HepG2 (cell line): ENCODE results near the gene NPTXR. TPM values are rescaled to one million over a fixed set of nuclear protein-coding genes. Genes with fewer than 3 reads are reported as not detected.

ENCODE experiments used
- ATM ChIP-seq: fragments of 450-650 bp; IDR thresholded peaks from 2 replicates; pipeline ENCODE4 v1.7.1; 2017; ENCODE audit warnings: mild to moderate bottlenecking, borderline replicate concordance
- CCDC6 ChIP-seq: sonication (generic); formaldehyde crosslinking; IDR thresholded peaks from 2 replicates; pipeline ENCODE4 v1.8.1; 2022; ENCODE audit warnings: mild to moderate bottlenecking, missing genetic modification reagents, moderate library complexity
- DNMT3B ChIP-seq: conservative IDR thresholded peaks from 2 replicates; pipeline ENCODE4 v1.6.1; 2016; ENCODE audit warnings: missing biosample characterization, control low read depth
- EHMT2 ChIP-seq: fragments of 200-600 bp; sonication (generic); IDR thresholded peaks from 2 replicates; pipeline ENCODE4 v1.7.0; 2017; ENCODE audit warnings: antibody characterized with exemption, low read depth, low read length, borderline replicate concordance
- ESRRA ChIP-seq: sonication (generic); formaldehyde crosslinking; IDR thresholded peaks from 2 replicates; pipeline ENCODE4 v1.5.1; 2020; ENCODE audit warnings: mild to moderate bottlenecking, low read depth, missing genetic modification reagents
- ETV6 ChIP-seq: sonication (generic); formaldehyde crosslinking; conservative IDR thresholded peaks from 2 replicates; pipeline ENCODE4 v1.4.0; 2020; ENCODE audit warnings: missing genetic modification reagents
- JUND ChIP-seq: sonication (generic); formaldehyde crosslinking; IDR thresholded peaks from 2 replicates; pipeline ENCODE4 v1.8.0; 2022; ENCODE audit warnings: mild to moderate bottlenecking, missing genetic modification reagents
- KAT2B ChIP-seq: fragments of 150-350 bp; IDR thresholded peaks from 2 replicates; pipeline ENCODE4 v1.6.1; 2014; ENCODE audit warnings: low read depth, low read length, borderline replicate concordance
- KDM4B ChIP-seq: sonication (generic); formaldehyde crosslinking; IDR thresholded peaks from 2 replicates; pipeline ENCODE4 v1.4.0; 2020; ENCODE audit warnings: missing genetic modification reagents
- MXD4 ChIP-seq: IDR thresholded peaks from 2 replicates; pipeline ENCODE4 v1.6.1; 2016; ENCODE audit warnings: mild to moderate bottlenecking, missing biosample characterization, missing genetic modification reagents
- PCBP2 ChIP-seq: fragments of 200-400 bp; formaldehyde crosslinking; optimal IDR thresholded peaks from 2 replicates; pipeline ENCODE3; 2018; ENCODE audit warnings: low read length, low read depth; ENCODE audit not compliant: poor library complexity, severe bottlenecking
- RFX1 ChIP-seq: fragments of 450-650 bp; IDR thresholded peaks from 2 replicates; pipeline ENCODE4 v1.6.1; 2017
- RFX3 ChIP-seq: IDR thresholded peaks from 2 replicates; pipeline ENCODE4 v1.6.1; 2016; ENCODE audit warnings: missing biosample characterization, missing genetic modification reagents
- SCMH1 ChIP-seq: sonication (generic); formaldehyde crosslinking; IDR thresholded peaks from 2 replicates; pipeline ENCODE4 v1.9.0; 2021; ENCODE audit warnings: missing genetic modification reagents, mild to moderate bottlenecking, borderline replicate concordance
- TAF1 ChIP-seq: sonication (generic); formaldehyde crosslinking; IDR thresholded peaks from 2 replicates; pipeline ENCODE4 v1.4.0; 2020; ENCODE audit warnings: missing genetic modification reagents
- TOE1 ChIP-seq: sonication (generic); formaldehyde crosslinking; IDR thresholded peaks from 2 replicates; pipeline ENCODE4 v1.4.0; 2020; ENCODE audit warnings: mild to moderate bottlenecking, missing genetic modification reagents
- ZFAT ChIP-seq: sonication (generic); formaldehyde crosslinking; conservative IDR thresholded peaks from 2 replicates; pipeline ENCODE4 v1.8.1; 2023; ENCODE audit warnings: missing genetic modification reagents, inconsistent platforms
- ZMAT3 ChIP-seq: sonication (generic); formaldehyde crosslinking; conservative IDR thresholded peaks from 2 replicates; pipeline ENCODE4 v1.7.0; 2021; ENCODE audit warnings: missing genetic modification reagents
- ZNF430 ChIP-seq: sonication (generic); formaldehyde crosslinking; IDR thresholded peaks from 2 replicates; pipeline ENCODE4 v1.9.0; 2021; ENCODE audit warnings: mild to moderate bottlenecking, missing genetic modification reagents
- ZNF510 ChIP-seq: sonication (generic); formaldehyde crosslinking; IDR thresholded peaks from 2 replicates; pipeline ENCODE4 v1.4.0; 2020; ENCODE audit warnings: low read depth, mild to moderate bottlenecking, missing genetic modification reagents
- polyA plus RNA-seq, 8 experiments: library from polyadenylated mRNA; depleted of rRNA in 3 of 8; stranded (reverse) in 7 of 8; unstranded in 1 of 8; fragments of >200 nt; fragmentation: Illumina TruSeq in 4 of 8; extraction: Trizol in 4 of 8; gene quantifications; 2 replicates each; pipeline versions ENCODE4 v1.2.1 to v1.2.3, GENCODE V29; 2011 to 2016; ENCODE audit warnings: low read depth in 4 of 8, missing spikeins in 1 of 8, mixed read lengths in 1 of 8; ENCODE audit not compliant: insufficient read depth in 1 of 8
- total RNA-seq, 5 experiments: library from RNA; depleted of rRNA; stranded (reverse); fragments of >200 nt; fragmentation: Illumina TruSeq; extraction: Trizol; gene quantifications; 2 replicates each; pipeline ENCODE4 v1.2.3, GENCODE V29; 2016; ENCODE audit warnings: low read depth in 1 of 5
- TF ChIP-seq, protein P1 (sequence below): sonication (generic); formaldehyde crosslinking; IDR thresholded peaks from 2 replicates; pipeline ENCODE4 v1.4.0; 2020; ENCODE audit warnings: missing genetic modification reagents, borderline replicate concordance
- TF ChIP-seq, protein P2 (sequence below): sonication (generic); formaldehyde crosslinking; conservative IDR thresholded peaks from 2 replicates; pipeline ENCODE4 v1.4.0; 2020; ENCODE audit warnings: missing genetic modification reagents
- TF ChIP-seq, protein P3 (sequence below): sonication (generic); formaldehyde crosslinking; IDR thresholded peaks from 2 replicates; pipeline ENCODE4 v1.9.0; 2021; ENCODE audit warnings: missing genetic modification reagents, mild to moderate bottlenecking, borderline replicate concordance
- TF ChIP-seq, protein P4 (sequence below): sonication (generic); formaldehyde crosslinking; IDR thresholded peaks from 2 replicates; pipeline ENCODE4 v1.4.0; 2020; ENCODE audit warnings: missing genetic modification reagents

The NPTXR gene
- total and polyA plus RNA-seq, 2 of the 13 experiments (the other 11 are each of a cell fraction or from before 2014, with no cell fraction given) = 2.6 to 4.8 TPM

DNA sequence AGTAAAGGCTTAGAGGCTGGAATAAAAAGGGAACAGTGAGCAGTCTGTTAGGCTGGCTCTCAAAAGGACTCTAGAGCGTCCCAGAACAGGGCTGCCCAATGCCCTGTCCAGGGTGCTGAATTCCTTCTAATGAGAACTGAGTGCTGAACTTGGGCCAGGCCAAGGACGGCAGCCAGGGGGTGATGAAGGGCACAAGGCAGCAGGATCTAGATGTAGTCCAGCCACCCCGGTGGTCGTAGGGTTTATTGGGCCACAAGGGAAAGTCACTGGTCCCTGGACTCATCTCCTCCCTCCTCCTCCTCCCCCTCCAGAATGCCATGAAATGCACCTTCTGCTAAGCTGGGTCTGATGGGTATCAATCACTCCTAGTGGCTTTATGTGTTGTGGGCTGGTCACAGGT, 19.2 kb downstream of the NPTXR start (continued):
- TF ChIP-seq, protein P1, sequence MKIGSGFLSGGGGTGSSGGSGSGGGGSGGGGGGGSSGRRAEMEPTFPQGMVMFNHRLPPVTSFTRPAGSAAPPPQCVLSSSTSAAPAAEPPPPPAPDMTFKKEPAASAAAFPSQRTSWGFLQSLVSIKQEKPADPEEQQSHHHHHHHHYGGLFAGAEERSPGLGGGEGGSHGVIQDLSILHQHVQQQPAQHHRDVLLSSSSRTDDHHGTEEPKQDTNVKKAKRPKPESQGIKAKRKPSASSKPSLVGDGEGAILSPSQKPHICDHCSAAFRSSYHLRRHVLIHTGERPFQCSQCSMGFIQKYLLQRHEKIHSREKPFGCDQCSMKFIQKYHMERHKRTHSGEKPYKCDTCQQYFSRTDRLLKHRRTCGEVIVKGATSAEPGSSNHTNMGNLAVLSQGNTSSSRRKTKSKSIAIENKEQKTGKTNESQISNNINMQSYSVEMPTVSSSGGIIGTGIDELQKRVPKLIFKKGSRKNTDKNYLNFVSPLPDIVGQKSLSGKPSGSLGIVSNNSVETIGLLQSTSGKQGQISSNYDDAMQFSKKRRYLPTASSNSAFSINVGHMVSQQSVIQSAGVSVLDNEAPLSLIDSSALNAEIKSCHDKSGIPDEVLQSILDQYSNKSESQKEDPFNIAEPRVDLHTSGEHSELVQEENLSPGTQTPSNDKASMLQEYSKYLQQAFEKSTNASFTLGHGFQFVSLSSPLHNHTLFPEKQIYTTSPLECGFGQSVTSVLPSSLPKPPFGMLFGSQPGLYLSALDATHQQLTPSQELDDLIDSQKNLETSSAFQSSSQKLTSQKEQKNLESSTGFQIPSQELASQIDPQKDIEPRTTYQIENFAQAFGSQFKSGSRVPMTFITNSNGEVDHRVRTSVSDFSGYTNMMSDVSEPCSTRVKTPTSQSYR (CRISPR knock-in tag) = peak; percentile 42; the same call in 1 of the 2 replicates
- TF ChIP-seq DNMT3B (CRISPR knock-in tag) (peak; percentile 78; the same call in 1 of the 2 replicates), KDM4B (CRISPR knock-in tag) (peak; percentile 64; the same call in 1 of the 2 replicates), RFX1 (no peak), CCDC6 (no peak), ZFAT (CRISPR knock-in tag) (0 out of 2 replicates have a peak, but pooled peaks have one; percentile 67), ETV6 (CRISPR knock-in tag) (peak; percentile 79; the same call in 1 of the 2 replicates), RFX3 (CRISPR knock-in tag) (no peak), ESRRA (no peak; the same call in 1 of the 2 replicates), PCBP2 (no peak), TAF1 (CRISPR knock-in tag) (no peak), JUND (peak; percentile 56; the same call in 1 of the 2 replicates), EHMT2 (peak; percentile 97), SCMH1 (no peak), ZNF430 (CRISPR knock-in tag) (peak; percentile 25; the same call in 1 of the 2 replicates), ATM (no peak), MXD4 (CRISPR knock-in tag) (peak; percentile 66; the same call in 1 of the 2 replicates), ZNF510 (CRISPR knock-in tag) (no peak; the same call in 1 of the 2 replicates), TOE1 (CRISPR knock-in tag) (no peak), KAT2B (no peak), ZMAT3 (CRISPR knock-in tag) (peak; percentile 89)
- TF ChIP-seq, protein P2, sequence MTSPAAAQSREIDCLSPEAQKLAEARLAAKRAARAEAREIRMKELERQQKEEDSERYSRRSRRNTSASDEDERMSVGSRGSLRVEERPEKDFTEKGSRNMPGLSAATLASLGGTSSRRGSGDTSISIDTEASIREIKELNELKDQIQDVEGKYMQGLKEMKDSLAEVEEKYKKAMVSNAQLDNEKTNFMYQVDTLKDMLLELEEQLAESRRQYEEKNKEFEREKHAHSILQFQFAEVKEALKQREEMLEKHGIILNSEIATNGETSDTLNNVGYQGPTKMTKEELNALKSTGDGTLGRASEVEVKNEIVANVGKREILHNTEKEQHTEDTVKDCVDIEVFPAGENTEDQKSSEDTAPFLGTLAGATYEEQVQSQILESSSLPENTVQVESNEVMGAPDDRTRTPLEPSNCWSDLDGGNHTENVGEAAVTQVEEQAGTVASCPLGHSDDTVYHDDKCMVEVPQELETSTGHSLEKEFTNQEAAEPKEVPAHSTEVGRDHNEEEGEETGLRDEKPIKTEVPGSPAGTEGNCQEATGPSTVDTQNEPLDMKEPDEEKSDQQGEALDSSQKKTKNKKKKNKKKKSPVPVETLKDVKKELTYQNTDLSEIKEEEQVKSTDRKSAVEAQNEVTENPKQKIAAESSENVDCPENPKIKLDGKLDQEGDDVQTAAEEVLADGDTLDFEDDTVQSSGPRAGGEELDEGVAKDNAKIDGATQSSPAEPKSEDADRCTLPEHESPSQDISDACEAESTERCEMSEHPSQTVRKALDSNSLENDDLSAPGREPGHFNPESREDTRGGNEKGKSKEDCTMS (CRISPR knock-in tag) = 0 out of 2 replicates have a peak, but pooled peaks have one; percentile 89
- TF ChIP-seq, protein P3, sequence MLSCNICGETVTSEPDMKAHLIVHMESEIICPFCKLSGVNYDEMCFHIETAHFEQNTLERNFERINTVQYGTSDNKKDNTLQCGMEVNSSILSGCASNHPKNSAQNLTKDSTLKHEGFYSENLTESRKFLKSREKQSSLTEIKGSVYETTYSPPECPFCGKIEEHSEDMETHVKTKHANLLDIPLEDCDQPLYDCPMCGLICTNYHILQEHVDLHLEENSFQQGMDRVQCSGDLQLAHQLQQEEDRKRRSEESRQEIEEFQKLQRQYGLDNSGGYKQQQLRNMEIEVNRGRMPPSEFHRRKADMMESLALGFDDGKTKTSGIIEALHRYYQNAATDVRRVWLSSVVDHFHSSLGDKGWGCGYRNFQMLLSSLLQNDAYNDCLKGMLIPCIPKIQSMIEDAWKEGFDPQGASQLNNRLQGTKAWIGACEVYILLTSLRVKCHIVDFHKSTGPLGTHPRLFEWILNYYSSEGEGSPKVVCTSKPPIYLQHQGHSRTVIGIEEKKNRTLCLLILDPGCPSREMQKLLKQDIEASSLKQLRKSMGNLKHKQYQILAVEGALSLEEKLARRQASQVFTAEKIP (CRISPR knock-in tag) = no peak
- TF ChIP-seq, protein P4, sequence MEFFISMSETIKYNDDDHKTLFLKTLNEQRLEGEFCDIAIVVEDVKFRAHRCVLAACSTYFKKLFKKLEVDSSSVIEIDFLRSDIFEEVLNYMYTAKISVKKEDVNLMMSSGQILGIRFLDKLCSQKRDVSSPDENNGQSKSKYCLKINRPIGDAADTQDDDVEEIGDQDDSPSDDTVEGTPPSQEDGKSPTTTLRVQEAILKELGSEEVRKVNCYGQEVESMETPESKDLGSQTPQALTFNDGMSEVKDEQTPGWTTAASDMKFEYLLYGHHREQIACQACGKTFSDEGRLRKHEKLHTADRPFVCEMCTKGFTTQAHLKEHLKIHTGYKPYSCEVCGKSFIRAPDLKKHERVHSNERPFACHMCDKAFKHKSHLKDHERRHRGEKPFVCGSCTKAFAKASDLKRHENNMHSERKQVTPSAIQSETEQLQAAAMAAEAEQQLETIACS = no peak
